COLO829 (cell line): ENCODE data around the gene GNPDA2.
"Not testable (repeated sequence)": the region's sequence is repeated elsewhere in the genome, so short reads cannot be mapped to it uniquely, and the experiment has no call there.

ENCODE experiments used
- DNase-seq: peaks from one replicate; pipeline ENCODE4 v3.0.0; 2012; ENCODE audit warnings: low spot score

GNPDA2 gene

DNA sequence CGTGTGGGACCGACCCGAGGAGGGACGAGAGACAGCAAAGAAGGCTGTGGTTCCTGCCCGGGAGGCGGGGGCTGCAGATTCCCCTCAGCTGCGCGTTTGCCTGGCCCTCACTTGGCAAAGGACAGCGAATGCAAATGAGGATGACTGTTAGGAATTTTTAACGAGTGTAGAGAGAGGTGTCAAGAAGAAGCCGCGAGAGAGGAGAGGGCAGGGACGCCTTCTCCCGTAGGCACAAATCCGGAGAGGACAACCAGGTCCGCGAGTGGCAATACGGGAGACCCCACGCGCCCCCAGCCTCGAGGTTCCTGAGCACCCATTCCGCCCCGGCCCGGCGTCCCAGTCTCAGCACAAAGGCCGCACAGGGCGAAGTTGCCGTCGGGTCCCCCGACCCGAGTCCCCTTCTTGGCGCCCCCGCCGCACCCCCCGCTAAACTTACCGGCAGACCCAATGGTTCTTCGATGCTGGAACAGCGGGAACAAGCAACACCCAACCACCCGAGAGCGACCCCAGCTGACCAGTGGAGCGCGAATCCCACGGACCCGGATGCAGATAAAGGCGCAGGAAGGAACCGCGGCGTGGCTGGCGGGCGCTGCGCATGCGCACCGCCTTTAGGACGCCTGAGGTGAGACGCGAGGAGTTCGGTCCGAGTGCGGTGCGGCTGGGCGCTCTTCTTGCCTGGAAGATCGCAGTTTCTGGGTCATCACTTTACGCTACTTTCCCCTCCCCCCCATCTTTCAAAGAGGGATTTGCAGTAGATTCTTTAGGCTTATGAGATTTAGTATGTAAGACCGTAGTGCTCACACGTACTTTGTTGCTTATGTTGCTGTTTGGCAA, at the start of gene GNPDA2:
Gene GNPDA2 (minus strand): TSS at position 519 of the 834 bp plus-strand sequence. CDS start 4,349 bp downstream, outside the sequence.
- DNase-seq, result peak; percentile 68

DNA sequence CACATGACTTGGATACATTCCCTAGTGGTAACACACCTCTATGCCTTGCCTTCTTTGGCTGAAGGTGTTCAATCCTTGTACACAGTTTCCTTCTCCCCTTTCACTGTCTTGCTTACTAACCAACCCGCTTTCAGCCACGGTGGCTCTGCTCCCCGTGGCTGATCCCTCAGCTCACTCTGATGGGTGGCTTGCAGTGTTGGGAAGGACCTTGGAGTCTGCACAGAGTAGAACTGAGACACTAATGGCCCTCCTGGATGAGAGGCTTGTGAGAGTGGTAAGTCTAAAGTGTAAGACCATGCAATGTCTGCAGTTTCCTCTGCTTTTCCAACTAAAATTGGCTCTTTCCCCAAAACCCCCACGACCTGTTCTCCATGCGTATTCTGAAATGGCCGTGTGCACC, 46.0 kb upstream of the GNPDA2 start:
- no peak for DNase-seq

DNA sequence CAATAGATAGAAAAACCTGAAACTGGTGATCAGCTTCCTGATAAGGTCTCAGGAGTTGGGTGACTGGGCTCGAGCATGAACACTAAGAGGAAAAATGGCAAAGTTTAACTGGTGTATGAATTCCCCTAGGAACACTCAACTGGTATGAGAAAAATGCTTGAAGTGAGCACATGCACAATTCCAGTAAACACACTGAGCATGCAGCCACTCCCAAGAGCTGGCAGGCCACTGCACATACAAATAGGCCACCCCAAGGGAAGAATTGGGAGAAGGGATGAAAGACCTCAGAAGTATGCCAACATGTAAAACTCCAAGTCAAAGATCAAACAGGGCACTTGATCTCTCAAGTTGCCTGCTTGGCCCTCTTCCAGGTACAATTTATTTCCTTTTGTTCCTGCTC, 45.4 kb upstream of the GNPDA2 start:
- no peak for DNase-seq

DNA sequence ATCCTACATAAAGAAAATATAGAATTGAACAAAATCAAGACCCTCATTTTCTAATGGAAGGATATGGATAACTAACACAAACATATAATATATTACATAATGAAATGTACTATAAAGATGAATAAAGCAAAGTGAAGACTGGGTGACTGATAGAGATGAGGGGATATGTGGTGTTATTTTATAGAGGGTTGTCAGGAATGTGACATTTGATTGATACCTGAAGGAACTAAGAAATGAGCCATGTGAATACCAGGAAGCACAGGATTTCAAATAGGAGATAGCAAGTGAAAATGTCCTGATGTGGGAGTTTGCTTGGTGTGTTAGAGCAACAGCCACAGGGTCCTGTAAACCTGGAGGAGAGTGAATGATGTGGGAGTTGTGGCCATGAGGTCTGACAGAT, 40.1 kb upstream of the GNPDA2 start:
- DNase-seq, result no peak

DNA sequence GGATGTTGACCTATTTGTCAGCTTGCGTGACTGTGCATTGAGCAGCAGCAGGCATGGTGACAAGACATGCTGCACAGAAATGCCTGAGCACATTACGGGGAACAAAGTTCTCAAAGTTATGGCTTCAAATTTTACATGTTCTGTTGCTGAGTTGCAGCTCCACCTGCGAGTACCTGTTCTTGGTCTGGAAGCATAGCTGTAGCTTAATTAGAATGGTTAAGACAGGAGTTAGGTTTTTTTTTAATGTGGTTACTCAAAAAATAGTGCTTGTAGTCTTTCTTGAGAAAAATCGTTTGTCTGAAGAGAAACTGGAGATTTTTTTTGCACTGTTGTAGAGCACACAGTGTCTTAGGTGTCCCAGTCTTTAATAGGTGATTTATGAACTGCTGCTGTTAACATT, 38.8 kb upstream of the GNPDA2 start:
- no peak for DNase-seq

DNA sequence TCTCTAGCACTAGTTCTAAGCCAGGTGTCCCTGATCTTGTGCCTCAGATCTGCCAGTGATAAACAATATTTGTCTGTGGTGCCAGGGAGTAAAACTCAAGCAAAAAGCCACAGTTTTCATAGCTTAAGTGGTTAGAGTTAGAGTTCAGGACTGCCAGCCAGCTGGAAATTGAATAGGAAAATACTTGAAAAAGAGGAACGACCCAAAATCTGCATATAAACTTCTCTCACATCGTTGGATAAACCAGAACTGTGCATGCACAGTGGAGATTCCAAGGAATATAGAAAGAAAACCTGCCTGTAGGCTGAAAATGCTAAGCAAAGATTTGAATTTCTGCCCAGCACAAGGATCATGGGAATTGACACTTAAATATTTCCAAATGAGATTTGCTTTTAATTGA, 35.0 kb upstream of the GNPDA2 start:
- no peak for DNase-seq

DNA sequence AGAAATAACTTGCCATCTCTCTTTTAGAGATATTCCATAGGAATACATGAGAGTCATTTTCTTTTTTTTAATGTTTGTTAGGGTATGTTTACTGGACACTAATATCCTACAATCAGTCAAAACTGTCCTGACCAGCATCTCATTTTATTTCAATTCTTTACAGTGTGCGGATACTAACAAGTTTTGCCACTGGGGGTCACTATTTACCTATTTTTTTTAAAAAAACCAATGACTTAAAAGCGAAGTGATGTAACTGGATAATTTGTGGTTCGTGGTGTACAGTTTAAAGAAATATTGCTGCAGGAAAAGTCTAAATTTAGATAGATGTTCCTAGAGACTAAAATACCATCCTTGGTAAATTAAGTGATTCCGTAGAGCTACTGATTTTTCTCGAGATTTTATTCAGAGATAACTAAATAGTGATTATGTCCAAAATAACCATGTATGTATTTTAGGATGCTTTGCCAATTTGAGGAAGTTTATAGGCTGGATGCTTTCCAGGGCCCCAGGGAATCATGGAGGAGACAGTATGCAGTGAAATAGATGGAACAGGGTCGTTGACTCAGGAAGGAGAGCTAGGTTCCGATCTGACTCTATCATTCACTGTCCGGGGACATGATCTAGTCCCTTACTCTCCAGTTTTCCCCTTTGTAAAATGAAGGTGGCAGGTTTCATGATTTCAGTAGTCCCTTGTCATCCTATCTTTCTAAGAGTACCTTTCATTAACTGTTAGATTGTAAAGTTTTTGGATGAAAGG, 34.0 kb upstream of the GNPDA2 start:
- peak; percentile 11 for DNase-seq

DNA sequence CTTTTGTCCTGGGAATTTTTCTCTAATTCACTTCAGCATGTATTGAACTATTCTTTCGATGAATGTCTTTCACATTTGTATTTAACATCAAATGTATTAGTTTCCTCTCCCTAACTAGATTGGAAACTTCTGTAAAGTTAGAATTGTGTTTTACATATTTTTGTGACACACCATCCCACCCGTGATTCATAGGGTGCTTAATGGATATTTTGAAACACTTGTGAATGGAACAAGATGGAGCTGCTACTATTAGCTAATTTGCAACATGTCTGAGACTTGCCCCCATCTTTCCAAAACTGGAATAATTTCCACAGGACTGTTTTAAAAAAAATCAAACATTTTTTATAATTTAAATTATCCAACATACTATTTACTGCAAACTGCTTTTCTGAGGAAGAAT, 30.2 kb upstream of the GNPDA2 start:
- no peak for DNase-seq

DNA sequence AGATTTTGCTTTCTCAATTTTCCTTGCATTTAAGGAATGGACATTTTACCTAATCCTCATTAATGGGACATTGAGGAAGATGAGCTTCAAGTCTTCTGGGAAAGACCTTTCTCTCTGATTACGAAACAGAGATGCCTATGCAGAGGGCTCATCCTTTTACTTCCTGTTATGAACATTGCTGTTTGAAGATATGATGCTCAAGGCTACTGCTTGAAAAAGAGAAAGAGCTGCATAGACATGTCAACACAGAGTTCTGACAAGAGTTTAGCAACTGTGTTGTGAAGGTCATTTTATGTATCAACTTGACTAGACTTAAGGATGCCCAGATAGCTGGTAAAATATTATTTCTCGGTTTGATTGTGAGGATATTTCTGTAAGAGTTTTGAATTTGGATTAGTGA, 13.8 kb upstream of the GNPDA2 start:
- DNase-seq, result no peak

DNA sequence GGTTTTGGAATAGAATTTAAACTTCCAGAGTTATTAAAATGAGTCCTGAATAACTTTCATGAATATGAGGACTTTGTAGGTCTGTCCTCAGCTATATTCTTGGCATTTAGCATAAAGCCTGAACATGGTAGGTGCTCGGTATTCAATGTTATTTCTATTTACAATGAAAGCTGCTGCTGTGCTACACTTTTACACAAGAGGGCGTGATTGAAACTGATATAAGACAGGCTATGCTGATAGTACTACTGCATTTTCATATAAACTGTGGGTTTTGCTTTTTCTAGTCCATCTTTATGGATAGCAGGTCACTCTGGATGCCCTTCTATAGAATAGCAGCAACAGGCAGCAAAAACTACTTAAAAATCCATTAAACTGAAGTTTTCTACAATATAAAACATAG, 12.3 kb upstream of the GNPDA2 start:
- DNase-seq, result no peak

DNA sequence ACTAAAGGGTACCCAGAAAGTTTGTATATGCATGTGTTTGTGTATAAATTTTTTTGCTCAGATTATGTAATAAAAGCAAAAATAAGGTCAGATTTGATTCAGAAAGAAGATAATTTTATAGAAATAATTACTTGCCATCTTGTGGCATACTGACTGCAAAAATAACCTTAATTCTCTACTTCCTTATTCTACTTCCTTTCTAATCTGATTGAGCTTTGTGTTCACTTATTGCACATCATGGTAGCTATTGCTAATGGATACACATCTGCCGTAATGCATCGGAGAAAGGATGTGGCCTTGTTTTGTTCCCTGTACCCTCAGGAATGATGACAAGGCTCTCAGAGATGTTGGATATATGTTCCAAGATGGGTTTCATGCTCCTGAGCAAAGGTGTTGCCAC, 10.5 kb upstream of the GNPDA2 start:
- no peak for DNase-seq

DNA sequence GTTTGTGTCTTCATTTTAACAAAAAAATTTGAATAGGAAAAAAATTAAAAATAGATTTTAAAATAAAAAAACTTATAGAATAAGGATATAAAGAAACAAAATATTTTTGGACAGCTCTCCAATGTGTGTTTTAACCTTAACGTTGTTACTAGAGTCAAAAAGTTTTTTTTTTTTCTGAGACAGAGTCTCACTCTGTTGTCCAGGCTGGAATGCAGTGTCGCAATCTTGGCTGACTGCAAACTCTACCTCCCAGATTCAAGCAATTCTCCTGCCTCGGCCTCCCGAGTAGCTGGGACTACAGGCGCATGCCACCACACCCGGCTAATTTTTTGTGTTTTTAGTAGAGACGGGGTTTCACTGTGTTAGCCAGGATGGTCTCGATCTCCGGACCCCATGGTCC, 2.3 kb upstream of the GNPDA2 start:
- not testable (repeated sequence) for DNase-seq

DNA sequence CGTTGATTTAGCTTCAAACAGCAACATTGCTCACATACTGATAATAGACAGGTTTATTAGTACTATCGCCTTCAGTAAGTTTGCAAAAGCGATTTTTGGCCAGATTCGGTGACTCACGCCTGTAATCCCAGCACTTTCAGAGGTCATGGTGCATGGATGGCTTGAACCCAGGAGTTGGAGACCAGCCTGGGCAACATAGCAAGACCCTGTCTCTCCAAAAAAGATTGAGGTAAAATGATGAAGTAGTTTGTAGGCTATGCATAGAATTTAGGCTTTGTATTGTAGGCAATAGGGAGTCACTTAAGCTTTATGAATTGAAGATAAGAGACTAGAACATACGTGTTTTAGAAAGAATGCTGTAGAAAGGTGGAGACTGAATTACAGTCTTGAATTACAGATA, 1.1 kb upstream of the GNPDA2 start:
- no peak for DNase-seq

DNA sequence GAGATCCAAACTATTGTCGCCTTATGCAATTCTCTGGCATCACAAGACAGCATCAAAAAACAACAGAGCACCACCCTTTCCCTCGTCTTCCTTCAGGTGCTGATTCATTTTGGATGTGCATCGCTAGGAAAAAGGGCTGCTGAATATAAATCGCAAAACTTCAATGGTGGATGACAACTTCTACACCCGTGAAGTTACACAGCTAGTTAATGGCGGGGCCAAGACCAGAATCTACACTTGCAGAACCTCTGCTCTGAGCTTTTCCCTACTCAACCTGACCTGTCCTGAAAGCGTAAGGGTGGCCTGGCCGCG, 674 bp downstream of the GNPDA2 start:
- no peak for DNase-seq

DNA sequence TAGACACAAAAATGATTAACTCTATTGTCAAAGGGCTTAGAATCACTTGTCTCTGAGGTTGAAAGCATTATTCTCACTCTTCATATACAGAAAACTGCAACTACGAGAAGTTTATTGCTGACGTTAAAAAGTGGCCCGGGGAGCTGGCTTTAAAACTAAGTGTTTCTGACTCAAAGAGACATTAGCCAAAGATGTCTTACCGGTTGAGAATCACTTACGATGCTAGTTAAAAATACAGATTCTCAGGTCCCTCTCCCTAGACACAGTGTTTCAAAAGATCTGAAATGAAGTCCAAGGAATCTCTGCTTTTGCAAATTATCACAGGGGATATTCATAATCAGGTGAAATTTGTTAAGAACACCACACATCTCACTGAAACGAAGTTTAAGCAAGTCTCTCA, 1.2 kb downstream of the GNPDA2 start:
- DNase-seq, result no peak

DNA sequence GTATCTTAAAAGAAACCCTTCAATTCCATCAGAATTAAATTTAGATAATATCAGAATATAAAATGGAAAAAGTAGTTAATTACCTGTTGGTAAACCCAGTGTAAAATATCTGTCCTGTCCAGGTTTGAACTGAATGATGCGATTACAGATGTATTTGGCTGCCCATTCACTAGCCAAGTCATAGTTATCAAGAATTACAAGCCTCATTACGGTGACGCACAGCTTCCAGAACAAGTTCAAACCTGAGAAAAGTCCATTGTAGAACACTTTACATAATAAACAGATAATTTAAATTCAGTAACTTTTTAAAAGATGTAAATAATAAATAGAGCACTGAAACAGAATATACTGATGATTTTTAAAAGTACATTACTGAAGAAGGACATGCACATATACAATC, 4.4 kb downstream of the GNPDA2 start:
- no peak for DNase-seq

DNA sequence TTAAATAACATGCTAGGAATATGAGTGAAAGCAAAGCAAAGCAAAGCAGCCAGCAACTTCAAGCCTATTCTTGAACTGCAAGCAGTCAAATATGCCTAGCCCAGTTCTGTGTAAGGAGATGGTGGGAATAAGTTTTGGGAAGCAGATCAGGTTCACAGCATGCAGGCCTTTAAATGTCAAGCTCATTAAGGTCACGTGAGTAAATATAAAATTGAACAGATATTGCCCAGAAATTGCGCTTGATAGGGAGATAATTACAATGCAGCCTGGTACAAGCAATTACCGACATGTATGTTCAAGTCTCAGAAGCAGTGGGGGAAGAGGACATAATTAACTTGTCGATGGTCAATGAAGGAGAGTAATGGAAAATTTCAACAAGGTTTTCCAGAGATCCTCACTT, 6.0 kb downstream of the GNPDA2 start:
- DNase-seq, result no peak

DNA sequence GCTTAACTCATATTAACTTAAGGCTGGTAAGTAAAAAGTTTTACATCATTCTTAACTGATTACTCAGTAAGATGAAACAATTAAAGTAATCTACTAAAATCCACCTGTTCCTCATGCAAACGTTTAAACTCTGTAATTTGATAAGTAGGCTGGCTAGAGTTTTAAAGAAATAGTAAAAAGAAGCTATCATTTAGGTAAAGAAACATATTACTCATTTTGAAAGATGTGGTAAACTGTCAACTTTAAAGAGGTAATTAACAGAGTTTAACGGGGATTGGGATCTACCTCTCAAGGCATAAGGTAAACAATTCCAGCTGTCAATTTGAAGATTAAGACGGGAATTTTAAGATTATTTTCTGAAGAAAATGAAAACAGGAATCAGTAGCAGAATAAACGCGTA, 9.8 kb downstream of the GNPDA2 start:
- DNase-seq, result no peak

DNA sequence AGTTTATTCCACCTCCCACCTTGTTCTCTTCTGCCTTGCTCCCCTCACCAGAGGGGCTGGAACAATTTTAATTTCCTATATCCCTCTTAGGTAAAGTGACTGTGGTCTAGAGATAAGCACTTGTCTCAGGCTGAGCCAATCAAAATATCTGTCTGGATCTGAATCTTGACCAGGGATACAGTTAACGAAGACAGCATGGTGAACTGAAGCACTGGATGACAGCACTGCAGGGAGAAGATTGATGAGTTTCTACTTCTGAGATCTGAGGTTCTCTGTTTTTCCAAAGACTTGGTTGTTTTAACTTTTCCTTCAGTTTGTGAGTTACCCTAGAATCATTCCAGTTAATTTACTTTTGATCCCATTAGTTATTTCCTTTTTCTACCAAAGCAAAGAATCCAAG, 13.2 kb downstream of the GNPDA2 start:
- no peak for DNase-seq

DNA sequence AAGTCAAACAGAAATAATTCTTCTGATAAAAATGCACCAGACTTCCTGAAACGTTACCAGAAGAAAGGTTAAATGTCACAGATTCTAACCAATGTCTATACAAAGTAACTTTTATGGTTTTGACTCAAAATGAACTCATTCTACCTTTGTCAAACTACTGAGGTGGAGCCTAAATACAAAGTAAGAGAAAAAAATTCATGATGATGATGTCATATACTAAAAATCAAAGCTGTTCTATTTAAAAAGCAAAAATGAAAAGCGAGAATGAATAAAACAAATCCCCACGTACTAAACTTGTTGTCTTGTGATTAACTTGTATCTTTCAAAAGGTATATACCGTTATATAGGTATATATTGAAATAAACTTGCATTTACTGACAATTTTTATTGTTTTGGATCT, 21.7 kb downstream of the GNPDA2 start:
- DNase-seq, result no peak

DNA sequence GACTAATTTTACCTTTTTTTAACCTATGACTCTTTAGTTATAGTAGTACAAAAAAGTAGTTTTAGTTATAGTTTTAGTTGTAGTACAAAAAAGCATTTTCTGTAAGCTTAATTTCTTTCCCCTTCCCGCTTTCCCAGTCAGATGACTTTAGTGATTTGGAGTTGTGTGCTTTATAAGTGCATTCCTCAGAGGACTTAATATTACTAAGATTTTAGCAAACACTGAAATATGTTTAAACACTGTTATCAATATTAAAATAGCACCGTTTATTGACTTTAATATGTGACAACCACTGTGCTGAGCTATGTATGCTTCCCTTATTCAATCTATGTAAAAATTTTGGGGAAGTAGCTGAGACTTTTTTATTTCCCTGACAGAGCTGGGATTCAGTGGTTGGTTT, 25.3 kb downstream of the GNPDA2 start:
- DNase-seq, result no peak

DNA sequence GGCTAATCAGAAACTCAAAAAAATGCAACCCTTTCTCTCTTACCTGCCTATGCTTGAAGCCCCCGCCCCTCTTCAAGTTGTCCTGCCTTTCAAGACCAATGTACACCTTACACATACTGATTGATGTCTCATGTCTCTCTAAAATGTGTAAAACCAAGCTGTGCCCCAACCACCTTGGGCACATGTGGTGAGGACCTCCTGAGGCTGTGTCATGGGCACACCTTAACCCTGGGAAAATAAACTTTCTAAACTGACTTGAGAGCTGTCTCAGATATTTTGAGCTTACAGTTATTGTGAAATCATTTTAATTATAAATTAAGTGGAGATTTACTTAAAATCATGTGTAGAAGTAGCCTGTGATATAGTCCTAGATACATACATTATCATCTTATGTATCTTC, 25.9 kb downstream of the GNPDA2 start:
- DNase-seq, result no peak

DNA sequence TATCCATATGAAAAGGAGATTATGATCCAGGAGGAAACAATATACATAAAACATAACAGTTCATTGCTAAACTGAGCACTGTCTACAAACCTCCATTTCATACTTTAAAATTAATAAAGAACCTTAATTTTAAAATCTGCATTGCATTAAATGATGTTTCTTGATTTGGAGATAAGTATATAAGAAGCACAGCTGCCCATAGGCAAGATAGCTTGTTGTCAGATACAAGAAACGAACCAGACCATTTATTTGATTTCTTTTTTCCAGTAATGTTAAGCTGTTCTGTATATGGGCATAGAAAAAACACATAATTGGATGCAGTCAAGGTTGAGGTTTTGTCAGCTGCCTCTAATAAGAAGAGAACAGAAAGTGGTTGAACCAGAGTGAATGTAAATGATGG, 41.7 kb downstream of the GNPDA2 start:
- no peak for DNase-seq

DNA sequence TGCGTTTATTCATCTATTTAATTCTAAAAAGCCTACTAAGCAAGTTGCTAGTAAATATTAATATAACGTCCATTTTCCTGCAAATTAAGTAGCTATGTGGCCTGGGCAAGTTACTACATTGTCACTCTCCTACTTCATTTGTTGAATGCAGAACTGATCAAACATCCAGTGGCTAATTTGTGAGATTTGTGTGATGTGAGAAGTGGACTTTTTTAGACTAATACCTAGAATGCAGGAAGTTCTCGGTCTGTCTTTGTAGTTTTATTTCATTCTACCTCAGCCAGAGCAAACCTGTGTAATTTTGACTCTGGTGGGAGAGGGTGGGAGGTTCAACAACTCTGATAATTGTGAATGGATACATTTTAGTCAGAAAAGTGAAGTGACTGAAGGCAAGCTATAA, 47.3 kb downstream of the GNPDA2 start:
- DNase-seq, result no peak
